Measurements from ENCODE around the gene GUCA1A. TPM values are rescaled to one million over a fixed set of nuclear protein-coding genes. Genes with fewer than 3 reads are reported as not detected.

The GUCA1A gene
- total and polyA plus RNA-seq, 2 of the 4 experiments (the other 2 are of a cell fraction) = 0.18 to 0.32 TPM

DNA sequence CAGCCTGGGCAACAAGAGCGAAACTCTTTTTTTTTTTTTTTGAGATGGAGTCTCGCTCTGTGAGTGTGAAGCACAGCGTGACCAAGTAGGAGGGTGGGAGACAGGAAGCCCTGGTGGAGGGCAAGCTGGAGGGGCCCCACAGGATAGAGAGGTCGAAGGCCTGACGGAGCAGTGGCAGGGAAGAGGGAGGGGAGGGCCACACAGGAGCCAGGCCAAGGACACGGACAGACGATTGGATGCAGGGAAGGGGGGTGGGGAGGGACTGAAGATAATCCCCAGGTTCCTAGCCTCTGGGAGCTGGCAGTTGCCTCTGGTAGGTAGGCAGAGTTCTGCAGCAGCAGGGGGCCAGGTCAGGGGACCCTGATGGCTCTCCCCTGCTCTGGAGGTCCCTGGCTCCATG, 10.8 kb upstream of the GUCA1A start:
- H3K27ac ChIP-seq (ENCODE audit: insufficient read depth, low read length) = no peak overlapping the region
- H3K4me3 ChIP-seq (ENCODE audit: insufficient read depth, low read depth, low read length) = no peak overlapping the region
- no peak overlapping the region for H3K56ac ChIP-seq (ENCODE audit: extremely low read depth, insufficient read depth, low read length)
- H2AK5ac ChIP-seq (ENCODE audit: low read depth, low read length) = no peak overlapping the region
- H2BK15ac ChIP-seq (ENCODE audit: low read depth, low read length) = no peak overlapping the region
- no peak overlapping the region for H4K5ac ChIP-seq (ENCODE audit: low read depth, low read length)
- no peak overlapping the region for H3K9ac ChIP-seq (ENCODE audit: low read depth, low read length)
- peaks cover 7% of the 10 kb centered on the region for H3K27me3 ChIP-seq (ENCODE audit: control insufficient read depth, insufficient read depth, low read length)
- DNase-seq = no peak
- H3K23ac ChIP-seq (ENCODE audit: low read depth, low read length) = no peak overlapping the region
- no peak overlapping the region for H3K18ac ChIP-seq (ENCODE audit: low read depth, low read length)
- no peaks in the 10 kb centered on the region for H3K9me1 ChIP-seq (ENCODE audit: insufficient read depth, low read length)
- no peak overlapping the region for H2BK20ac ChIP-seq (ENCODE audit: low read depth, low read length)
- no peak overlapping the region for H2AFZ ChIP-seq (replicated peaks; ENCODE audit: low read length, poor library complexity)
- no peak overlapping the region for H4K91ac ChIP-seq (ENCODE audit: insufficient read depth, low read depth, low read length)
- H3K14ac ChIP-seq (replicated peaks; ENCODE audit: low read depth, low read length) = no peak overlapping the region
- H3K79me1 ChIP-seq (ENCODE audit: low read depth in 1 of 2, low read length in 2 of 2) = no peaks in the 10 kb centered on the region
- ChIA-PET CTCF (no interaction called here), POLR2A (ENCODE audit: unreplicated experiment) (no interaction called here)
- H3K36me3 ChIP-seq (ENCODE audit: control insufficient read depth, insufficient read depth, low read length) = no peaks in the 10 kb centered on the region
- no peak overlapping the region for H2BK5ac ChIP-seq (ENCODE audit: low read depth, low read length, poor library complexity, severe bottlenecking)
- no peak overlapping the region for H3K4ac ChIP-seq (ENCODE audit: low read depth, low read length)
- dilution Hi-C loops (cut with HindIII; ENCODE audit: low sequenced_read_pairs, unreplicated experiment) = no loop called here
- H3K9me3 ChIP-seq (ENCODE audit: control insufficient read depth, insufficient read depth, low read length) = no peaks in the 10 kb centered on the region
- intact Hi-C loops (cut with micrococcal nuclease) = loop anchor here (10.0 kb wide), 1 partner anchor 378 kb away; the partner anchor contains the start of genes PRICKLE4 and TOMM6
- no peak for TF ChIP-seq POLR2A (IDR thresholded peaks at IDR 0.05; ENCODE audit: low read depth, low read length)
- TF ChIP-seq NFE2L2 (IDR thresholded peaks at IDR 0.05; ENCODE audit: low read depth, low read length) = no peak
- TF ChIP-seq USF2 (IDR thresholded peaks at IDR 0.05; ENCODE audit: low read depth, low read length) = no peak
- TF ChIP-seq MXI1 (IDR thresholded peaks at IDR 0.05; ENCODE audit: borderline replicate concordance, low read depth, low read length) = no peak
- no peak for TF ChIP-seq SMC3 (IDR thresholded peaks at IDR 0.05; ENCODE audit: low read depth, low read length)
- TF ChIP-seq RFX5 (IDR thresholded peaks at IDR 0.05; ENCODE audit: low read depth, low read length) = no peak
- TF ChIP-seq, protein P1, sequence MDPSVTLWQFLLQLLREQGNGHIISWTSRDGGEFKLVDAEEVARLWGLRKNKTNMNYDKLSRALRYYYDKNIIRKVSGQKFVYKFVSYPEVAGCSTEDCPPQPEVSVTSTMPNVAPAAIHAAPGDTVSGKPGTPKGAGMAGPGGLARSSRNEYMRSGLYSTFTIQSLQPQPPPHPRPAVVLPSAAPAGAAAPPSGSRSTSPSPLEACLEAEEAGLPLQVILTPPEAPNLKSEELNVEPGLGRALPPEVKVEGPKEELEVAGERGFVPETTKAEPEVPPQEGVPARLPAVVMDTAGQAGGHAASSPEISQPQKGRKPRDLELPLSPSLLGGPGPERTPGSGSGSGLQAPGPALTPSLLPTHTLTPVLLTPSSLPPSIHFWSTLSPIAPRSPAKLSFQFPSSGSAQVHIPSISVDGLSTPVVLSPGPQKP (IDR thresholded peaks at IDR 0.05; ENCODE audit: borderline replicate concordance, low read depth, low read length) = no peak
- TF ChIP-seq MAFK (IDR thresholded peaks at IDR 0.05; ENCODE audit: low read depth, low read length) = no peak
- TF ChIP-seq RCOR1 (IDR thresholded peaks at IDR 0.05; ENCODE audit: insufficient replicate concordance, low read length) = no peak
- TF ChIP-seq BHLHE40 (IDR thresholded peaks at IDR 0.05; ENCODE audit: low read depth, low read length) = no peak
- no peak for TF ChIP-seq RAD21 (IDR thresholded peaks at IDR 0.05; ENCODE audit: low read length)
- WGBS, 2 experiments (ENCODE audit: extremely low coverage in 2 of 2, insufficient read length in 1 of 2) = no CpG with 5 or more reads among the region's 7 CpGs
- no peak overlapping the region for H4K8ac ChIP-seq (ENCODE audit: low read depth in 2 of 2, low read length in 2 of 2)
- in situ Hi-C loops (cut with MboI; ENCODE audit: low sequenced_read_pairs) = no loop called here
- H2AK9ac ChIP-seq (replicated peaks; ENCODE audit: low read depth, low read length, poor library complexity) = no peak overlapping the region
- no peak overlapping the region for H2BK120ac ChIP-seq (ENCODE audit: low read depth, low read length)
- no peak for ATAC-seq (ENCODE audit: low read depth)
- no peaks in the 10 kb centered on the region for H4K20me1 ChIP-seq (ENCODE audit: insufficient read depth, low read length)
- H3K4me1 ChIP-seq (ENCODE audit: control insufficient read depth, insufficient read depth, low read length) = peaks cover 12% of the 10 kb centered on the region
- BruUV-seq (replicated peaks) = no TSS peak
- no peak overlapping the region for H3K4me2 ChIP-seq (ENCODE audit: low read depth, low read length)

All from IMR-90 (cell line).